GM19467 (cell line): ENCODE data around the gene B4GALNT2.
"Not testable (repeated sequence)": the region's sequence is repeated elsewhere in the genome, so short reads cannot be mapped to it uniquely, and the experiment has no call there.

ENCODE experiments used
- ATAC-seq: cut with Tn5 transposase; IDR thresholded peaks from one replicate; pipeline ENCODE4 v1.9.1; 2021; ENCODE audit warnings: mild to moderate bottlenecking, moderate library complexity; ENCODE audit not compliant: unreplicated experiment

Gene B4GALNT2

DNA sequence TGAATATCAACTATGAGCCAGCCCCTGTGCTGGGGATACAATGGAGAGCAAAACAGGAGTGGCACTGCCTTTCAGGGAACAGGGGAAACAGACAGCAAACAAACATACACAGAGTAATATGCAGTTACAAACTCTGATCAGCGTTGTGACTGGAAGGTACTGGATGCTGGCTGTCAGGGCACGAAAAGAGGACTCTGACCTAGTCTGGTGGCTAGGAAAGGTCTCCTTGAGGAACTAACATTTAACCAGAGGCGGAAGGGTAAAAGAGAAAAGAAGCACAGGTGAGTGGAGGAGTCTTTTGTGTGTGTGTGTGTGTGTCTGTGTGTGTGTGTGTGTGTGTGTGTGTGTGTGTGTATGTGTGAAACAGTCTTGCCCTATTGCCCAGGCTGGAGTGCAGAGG lies 12.4 kb upstream of the B4GALNT2 start:
- no peak for ATAC-seq

DNA sequence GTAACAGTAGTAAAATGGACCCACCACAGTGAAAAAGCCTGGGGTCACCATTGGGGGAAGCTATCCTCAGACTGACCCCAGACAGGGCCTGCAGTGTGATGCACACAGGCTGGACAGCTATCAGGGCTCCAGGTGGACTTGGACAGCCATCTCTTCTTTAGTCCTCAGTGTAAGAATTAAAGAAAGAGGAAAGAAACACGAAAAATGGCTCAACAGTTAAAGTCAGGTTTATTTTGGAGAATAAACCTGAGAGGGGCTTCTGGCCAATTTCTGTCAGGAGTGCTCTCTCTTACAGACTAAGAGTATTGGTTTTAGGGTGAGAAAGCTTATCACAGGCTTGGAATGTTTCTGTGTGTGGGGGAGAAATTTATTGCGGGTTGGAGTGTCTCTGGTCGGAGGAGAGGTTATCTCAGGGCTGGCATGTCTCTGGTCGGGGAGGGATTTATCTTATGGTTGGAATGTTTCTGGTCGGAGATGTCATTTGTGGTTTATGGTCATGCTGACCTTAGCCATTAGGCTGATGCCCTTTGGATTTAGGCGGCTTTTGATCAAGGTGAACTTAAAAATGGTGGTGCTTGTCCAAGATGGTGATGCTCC lies 10.8 kb upstream of the B4GALNT2 start:
- no peak for ATAC-seq

DNA sequence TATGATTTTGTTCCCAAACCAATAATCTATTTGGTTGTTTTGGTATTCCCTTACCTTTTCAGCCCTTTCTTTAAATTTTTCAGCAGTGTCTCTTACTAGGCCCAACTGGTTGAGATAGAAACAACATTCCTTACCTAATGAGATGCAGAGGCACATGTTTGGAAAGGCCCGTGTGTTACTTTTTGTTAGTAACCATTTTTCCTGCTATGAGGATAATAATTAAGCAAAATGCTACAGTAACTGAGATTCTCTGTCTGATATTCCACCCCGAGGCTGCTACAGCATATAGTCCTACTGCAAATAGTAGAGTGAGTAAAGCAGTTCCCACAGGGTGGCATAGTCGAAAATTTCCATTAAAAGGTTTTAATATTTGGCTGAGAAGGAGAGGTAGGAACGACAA lies 10.0 kb upstream of the B4GALNT2 start:
- ATAC-seq, result no peak

DNA sequence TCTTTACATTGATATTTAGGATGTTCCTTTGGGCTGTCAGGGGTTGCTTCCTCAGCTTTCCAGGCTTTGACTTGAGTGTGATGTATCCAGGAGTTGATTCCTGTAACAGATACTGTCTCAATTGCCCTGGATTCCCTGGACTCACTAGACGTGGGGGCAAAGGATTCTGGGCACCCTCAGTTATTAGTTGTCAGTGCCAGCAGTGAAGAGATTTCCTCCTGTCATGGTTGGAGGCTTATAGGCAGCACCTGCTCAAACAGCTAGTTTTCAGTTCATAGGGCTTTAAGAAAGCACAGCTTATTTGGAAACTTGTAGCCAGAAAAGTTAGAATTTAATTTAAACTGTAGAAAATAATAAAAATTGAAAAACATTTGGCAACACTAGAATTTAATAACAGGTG lies 9.5 kb upstream of the B4GALNT2 start:
- no peak for ATAC-seq

DNA sequence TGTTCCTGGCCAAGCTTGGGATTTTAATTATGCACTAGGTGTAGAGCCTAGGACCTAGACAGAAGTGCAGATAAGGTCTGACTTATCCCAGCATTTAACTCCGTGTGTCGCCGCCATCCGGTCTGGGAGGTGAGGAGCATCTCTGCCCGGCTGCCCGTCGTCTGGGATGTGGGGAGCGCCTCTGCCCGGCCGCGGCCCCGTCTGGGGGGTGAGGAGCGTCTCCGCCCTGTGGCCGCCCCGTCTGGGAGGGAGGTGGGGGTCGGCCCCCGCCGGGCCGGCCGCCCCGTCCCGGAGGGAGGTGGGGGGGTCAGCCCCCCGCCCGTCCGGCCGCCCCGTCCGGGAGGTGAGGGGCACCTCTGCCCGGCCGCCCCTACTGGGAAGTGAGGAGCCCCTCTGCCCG lies 7.1 kb upstream of the B4GALNT2 start:
- ATAC-seq, result no peak

DNA sequence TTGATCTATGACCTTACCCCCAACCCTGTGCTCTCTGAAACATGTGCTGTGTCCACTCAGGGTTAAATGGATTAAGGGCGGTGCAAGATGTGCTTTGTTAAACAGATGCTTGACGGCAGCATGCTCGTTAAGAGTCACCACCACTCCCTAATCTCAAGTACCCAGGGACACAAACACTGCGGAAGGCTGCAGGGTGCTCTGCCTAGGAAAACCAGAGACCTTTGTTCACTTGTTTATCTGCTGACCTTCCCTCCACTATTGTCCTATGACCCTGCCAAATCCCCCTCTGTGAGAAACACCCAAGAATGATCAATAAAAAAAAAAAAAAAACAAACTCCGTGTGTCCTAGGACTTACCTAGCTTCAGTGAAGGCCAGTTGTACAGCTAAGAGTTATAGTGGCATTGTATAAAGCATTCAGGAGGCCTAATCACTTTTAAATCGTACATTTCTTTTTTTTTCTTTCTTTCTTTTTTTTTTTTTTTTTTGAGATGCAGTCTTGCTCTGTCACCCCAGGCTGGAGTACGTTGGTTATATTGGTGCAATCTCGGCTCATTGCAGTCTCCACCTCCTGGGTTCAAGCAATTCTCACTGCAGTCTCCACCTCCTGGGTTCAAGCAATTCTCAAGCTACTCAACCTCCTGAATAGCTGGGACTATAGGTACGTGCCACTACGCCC lies 6.2 kb upstream of the B4GALNT2 start:
- not testable (repeated sequence) for ATAC-seq

DNA sequence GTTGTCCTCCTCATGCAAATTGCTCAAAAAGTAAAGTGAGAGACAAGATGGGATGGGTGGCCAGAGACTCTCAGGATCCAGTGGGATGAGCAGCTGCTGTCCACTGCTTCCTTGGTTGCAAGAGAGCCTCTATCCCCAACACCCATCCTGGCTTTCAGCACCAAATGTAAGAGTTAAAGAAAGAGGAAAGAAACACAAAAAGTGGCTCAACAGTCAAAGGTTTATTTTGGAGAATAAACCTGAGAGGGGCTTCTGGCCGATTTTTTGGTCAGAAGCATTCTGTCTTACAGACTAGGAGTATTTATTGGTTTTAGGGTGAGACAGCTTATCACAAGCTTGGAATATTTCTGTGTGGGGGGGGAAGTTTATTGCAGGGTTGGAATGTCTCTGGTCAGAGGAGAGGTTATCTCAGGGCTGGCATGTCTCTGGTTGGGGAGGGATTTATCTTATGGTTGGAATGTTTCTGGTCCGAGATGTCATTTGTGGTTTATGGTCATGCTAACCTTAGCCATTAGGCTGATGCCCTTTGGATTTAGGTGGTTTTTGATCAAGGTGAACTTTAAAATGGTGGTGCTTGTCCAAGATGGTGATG lies 3.1 kb upstream of the B4GALNT2 start:
- not testable (repeated sequence) for ATAC-seq

DNA sequence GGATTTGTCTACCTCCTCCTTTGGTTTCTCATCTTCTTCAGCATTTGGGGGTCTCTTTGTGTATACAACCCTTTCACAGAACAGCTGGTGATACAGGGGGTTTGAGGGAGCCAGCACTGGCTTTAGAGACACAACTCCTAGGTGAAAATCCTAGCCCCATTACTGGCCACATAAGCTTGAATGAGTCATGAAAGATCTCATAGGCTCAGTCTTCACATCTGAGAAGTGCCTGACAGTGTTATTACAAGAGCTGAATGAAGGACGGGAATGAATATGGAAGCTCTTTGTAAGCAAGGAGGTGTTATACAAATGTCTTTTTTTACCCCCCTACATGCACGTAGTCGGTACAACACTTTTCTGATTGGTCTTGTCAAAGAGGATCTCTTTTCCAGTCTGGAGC lies 1.7 kb upstream of the B4GALNT2 start:
- no peak for ATAC-seq

DNA sequence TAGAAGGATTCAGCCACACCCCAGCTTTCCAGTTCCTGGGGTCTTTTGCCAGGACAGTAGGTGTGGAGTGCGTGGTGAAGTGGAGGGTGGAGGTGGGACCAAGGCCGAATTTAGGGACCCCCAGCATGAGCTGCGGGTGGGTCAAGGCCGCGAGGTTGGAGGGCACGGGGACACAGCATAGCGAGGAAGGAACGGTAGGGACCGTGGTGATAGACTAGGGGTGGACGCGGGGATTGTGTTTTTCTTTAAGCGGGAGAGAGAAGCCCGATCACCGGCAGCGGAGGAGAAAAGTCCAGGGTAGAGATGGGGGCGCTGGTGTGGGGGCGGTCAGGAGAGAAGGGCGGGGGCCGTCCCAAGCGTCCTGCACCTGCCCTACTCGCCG lies 261 bp upstream of the B4GALNT2 start:
- ATAC-seq, result no peak

DNA sequence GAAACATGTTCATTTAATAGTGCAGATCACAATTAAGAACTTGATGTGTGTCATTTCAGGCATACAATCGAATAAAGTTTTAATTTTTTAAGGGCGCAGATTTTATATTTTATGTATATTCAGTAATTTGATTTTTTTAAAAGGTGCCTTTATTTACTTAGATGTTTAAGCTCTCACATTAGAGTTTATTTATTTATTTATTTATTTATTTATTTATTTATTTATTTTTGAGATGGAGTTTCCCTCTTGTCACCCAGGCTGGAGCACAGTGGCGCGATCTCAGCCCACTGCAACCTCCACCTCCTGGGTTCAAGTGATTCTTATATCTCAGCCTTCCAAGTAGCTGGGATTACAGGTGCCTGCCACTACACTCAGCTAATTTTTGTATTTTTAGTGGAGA lies 3.8 kb downstream of the B4GALNT2 start:
- no peak for ATAC-seq

DNA sequence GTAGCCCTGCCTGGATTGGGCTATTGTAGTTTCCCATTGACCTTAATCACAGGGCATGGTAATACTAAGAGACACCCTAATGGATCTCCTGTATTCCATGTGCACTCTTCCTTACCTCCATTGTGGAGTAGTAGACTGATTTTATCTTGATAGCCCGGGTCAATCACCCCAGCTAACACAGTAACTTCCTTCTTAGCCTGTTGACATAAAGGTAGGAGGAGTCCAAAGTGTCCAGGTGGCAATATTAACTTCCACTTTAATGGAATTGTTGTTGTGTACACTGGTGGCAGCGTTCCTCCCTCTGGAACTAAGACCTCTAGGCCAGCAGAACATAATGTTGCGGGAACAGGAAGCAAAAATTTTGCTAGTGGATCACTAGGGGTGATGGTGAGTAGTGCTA lies 13.1 kb downstream of the B4GALNT2 start:
- not testable (repeated sequence) for ATAC-seq

DNA sequence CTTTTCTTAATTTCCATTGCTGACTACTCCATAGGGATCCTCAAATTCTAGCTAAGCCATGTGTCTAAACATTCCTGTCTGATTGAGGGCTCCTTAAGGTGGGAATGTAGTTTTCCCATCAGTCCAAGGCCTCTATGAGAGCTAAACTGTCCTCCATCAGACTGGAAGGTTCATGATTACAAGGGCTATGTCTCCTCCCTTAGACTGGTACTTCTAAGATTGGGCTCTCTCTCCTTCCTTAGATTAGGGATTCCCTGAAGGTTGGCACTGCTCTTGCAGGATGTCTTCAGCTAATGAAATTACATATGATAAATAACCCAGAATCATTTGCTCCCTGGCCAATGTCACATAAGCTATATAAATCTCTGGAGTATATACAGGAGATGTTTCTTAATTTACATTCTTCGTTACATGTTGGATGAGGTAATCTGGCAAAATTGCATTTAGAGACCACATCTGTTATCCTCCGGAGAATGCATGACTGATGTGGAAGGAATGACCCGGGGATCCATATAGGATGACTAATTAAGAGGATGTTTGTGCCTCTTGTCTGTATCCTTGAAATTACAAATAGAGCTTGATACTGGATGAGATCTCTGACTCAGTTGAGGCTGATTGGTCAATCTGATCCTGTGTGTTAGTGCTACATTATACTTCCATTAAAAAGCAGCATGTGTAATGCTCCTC lies 14.2 kb downstream of the B4GALNT2 start:
- no peak for ATAC-seq

DNA sequence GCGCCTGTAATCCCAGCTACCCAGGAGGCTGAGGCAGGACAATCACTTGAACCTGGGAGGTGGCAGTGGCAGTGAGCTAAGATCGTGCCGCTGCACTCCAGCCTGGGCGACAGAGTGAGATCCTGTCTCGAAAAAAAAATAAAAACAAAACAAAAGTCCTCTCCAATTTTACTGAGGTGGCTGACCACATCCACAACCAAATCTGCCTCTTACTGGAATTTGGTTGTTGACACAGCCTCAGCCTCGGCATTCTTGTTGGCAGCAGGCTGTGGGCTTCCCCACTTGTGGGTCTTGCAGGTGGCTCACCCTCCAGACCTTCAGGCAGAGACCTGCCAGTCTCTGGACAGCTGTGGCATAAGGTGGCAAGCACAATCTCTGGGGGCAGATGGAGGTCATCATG lies 15.6 kb downstream of the B4GALNT2 start:
- ATAC-seq, result no peak

DNA sequence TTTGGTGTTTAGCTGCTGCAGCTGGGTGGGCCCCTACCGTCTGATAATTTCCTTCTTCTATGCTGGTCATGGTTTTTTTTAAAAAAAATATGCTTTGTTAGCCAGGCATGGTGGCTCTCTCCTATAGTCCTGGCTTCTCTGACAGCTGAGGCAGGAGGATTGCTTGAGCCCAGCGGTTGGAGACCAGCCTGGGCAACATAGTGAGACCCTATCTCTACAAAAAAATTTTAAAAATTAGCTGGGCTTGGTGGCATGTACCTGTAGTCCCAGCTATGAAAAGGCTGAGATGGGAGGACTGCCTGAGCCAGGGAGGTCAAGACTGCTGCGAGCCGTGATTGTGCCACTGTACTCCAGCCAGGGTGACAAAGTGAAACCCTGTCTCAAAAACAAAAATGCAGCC lies 19.4 kb downstream of the B4GALNT2 start:
- ATAC-seq, result no peak

DNA sequence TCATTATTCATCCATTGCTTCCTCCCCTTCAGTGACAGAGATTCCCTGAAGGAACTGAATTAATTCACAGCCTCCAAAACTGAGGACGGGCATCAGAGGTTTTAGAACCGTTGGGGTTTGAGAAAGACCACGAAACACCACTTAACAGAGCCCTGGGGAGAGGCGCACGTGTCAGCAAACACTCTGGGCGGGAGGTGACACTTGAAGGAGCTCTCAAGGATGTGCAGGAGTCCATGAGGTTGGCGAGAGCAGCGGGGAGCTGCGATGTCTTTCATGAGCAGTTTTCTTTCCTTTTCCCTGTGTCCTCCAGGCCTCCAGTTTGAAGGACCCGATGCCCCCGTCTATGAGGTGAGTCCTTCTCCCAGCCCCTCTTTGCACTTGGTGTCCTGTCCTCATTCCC lies 23.7 kb downstream of the B4GALNT2 start:
- ATAC-seq, result no peak

DNA sequence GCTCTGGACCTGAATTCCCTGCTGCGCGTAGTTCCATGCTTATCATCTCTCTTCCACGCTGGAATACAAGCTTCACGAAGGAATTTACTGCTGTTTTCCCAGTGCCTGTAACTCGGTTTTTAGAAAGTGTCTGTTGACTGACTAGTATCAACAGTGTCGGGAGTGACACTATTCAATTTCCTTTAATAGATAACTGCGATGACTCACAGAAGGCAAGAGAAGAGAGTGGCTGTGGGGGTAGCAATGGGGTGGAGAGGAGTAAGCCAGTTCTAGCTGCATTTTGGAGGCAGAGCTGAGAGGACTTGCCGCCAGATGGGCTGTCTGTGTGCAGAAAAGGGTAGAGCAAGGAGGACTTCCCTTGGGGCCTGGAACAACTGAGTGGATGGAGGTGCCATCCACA lies 25.2 kb downstream of the B4GALNT2 start:
- ATAC-seq, result no peak

DNA sequence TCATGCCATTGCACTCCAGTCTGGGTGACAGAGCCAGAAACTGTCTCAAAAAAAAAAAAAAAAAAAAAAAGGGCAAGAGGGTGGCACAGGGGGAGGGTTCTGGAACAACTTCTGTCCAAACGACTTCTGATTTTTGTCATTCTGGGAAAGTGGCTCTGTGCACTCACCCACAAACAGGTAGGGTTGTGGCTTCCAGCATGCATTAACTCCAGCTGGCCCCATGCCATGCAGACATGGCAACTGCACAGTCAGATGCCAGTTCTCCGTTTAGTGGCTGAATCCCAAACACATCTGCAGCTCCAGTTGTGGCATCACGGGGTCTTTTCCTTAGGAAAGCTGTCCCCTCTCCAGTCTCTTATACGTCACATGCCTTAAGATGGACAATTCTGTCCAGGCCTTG lies 30.3 kb downstream of the B4GALNT2 start:
- ATAC-seq, result no peak

DNA sequence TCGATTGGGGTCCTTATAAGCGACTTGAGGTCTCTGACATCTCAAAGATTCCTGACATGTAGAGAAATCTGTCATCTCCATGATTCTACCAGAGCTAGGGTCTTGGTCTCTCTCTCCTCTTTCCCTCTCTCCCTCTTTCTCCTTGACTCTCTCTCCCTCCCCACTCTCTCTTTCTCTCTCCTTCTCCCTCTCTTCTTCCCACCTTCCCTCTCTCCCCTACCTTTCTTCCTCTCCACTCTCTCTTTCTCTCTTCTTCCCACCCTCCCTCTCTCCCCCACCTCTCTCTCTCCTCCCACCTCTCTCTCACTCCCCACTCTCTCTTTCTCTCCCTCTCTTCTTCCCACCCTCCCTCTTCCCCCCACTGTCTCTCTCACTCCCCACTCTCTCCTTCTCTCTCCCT lies 32.6 kb downstream of the B4GALNT2 start:
- no peak for ATAC-seq

DNA sequence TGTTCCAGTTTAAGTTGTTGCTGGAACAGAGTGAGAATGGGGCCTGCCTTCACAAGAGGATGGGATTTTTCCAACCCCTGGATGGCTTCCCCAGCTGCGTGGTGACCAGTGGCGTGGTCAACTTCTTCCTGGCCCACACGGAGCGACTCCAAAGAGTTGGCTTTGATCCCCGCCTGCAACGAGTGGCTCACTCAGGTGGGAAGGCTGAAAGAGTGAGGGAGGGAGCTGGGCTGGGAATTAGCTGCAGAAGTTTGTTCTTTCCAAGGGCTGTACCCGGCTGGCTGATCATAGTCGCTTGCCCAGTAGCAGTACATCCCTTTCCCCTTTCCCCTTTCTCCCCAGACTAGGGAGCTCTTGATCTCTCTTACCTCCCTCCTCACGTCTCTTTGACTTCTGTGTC lies 36.1 kb downstream of the B4GALNT2 start:
- no peak for ATAC-seq

DNA sequence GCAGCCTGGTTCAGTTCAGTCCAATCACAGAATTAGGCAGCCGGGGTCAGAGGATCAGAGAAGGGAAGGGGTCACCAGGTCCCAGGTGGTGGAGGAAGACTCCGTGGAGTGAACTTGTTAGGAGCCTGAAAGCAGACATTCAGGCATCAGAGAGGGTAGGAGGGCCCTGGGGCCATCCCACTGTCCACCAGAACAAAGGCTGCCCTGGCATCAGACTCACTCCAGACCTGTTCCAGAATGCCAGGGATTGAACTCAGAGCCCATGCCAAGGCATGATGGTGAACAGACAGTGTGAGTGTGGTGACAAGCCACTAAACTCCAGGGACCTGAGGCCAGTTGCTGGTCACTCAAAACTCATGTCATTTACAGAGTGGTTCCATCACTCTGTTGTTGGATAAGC lies 37.6 kb downstream of the B4GALNT2 start:
- ATAC-seq, result no peak

DNA sequence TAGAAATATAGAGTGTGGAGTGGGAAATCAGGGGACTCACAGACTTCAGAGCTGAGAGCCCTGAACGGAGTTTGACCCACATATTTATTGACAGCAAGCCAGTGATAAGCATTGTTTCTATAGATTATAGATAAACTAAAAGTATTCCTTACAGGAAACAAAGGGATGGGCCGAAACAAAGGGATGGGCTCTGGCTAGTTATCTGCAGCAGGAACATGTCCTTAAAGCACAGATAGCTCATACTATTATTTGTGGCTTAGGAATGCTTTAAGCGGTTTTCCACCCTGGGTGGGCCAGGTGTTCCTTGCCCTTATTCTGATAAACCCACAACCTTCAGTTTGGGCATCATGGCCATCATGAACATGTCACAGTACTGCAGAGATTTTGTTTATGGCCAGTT lies 38.1 kb downstream of the B4GALNT2 start:
- not testable (repeated sequence) for ATAC-seq

DNA sequence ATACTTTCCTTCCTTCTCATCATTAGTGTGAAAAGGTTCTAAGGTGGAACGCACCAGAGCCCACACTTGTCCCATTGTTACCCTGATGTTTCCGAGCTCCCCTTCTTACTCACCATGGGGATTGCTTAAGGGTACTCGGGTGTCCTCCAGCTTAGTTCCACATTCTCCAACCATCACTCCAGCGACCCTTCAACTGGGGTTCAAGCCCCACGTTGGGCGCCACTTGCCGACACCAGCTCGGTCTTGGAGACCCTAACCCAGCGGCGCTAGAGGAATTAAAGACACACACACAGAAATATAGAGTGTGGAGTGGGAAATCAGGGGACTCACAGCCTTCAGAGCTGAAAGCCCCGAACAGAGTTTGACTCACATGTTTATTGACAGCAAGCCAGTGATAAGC lies 43.4 kb downstream of the B4GALNT2 start:
- not testable (repeated sequence) for ATAC-seq
